ENCODE results near the gene HDAC4. TPM values are rescaled to one million over a fixed set of nuclear protein-coding genes. Genes with fewer than 3 reads are reported as not detected.

HDAC4 gene
- total RNA-seq, 2 experiments from 2014 or later, result 22.6 to 24.5 TPM

DNA sequence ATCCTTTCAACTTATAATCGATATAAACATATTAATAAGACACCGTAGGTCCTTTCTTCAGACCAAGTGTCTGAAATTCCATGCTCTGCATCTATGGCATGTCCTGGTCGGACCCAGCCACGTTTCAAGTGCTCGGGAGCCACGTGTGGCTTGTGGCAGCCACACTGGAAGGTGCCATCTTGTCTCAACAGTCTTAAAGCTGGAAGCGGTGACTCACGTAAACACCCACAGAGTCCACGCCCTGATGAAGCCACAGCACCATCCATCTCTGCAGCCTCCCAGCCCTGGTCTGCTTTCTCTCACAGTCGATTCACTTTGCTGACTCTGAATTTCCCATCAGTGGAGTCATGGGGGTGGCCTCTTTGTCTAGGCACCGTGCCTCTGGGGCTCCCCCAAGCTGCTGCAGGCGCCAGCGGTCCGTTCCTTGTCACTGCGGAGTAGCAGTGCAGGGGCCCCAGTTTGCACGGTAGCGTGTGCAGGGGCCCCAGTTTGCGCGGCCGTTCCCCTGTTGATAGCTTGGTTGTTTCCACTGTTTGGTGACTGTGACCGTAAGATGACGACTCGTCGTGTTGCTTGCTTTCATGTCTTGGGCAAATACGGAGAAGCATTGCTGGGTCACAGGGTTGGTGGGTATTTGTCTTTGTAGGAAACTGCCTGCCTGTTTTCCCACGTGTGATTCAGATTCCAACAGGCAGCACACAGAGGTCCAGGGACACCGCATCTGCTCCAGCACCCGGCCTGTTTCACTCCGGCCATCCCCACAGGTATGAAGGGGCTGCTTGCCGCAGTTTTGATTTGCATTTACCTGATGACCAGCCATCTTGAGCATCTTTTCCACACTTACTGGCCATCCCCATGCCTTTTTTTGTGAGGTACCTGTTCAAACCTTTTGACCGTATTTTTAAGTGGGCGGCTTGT lies 240.3 kb downstream of the HDAC4 start:
- no peaks in the 10 kb centered on the region for H3K27me3 Mint-ChIP-seq
- no peak for ATAC-seq

DNA sequence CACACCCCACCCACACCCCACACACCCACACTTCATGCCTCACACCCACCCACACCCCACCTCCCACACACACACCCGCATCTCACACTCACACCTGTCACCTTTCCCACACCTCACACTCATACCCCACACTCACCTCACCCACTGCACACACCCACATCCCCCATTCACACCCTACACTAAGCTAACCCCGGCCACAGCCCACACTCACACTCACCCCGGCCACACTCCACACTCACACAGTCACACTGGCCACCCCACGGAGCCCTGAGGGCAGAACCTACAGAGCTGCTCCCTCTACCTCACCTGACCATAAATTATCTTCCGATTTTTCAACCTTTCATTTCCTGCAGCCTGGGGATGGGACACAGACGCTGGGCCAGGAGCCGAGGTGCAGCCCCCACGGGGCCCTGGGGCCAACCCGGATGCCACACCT lies 241.3 kb downstream of the HDAC4 start:
- ATAC-seq (no peak), DNase-seq (no peak)
- H3K27ac Mint-ChIP-seq, result peak overlapping the region; percentile 20
- H3K9me3 Mint-ChIP-seq, result no peaks in the 10 kb centered on the region
- ChIA-PET CTCF (interaction anchor here (0.9 kb wide), 1 partner anchor 16 kb away, joined by 3 read pairs; no protein-coding TSS in a partner anchor), POLR2A (no interaction called here)
- no peaks in the 10 kb centered on the region for H3K27me3 Mint-ChIP-seq
- TF ChIP-seq, protein P1, sequence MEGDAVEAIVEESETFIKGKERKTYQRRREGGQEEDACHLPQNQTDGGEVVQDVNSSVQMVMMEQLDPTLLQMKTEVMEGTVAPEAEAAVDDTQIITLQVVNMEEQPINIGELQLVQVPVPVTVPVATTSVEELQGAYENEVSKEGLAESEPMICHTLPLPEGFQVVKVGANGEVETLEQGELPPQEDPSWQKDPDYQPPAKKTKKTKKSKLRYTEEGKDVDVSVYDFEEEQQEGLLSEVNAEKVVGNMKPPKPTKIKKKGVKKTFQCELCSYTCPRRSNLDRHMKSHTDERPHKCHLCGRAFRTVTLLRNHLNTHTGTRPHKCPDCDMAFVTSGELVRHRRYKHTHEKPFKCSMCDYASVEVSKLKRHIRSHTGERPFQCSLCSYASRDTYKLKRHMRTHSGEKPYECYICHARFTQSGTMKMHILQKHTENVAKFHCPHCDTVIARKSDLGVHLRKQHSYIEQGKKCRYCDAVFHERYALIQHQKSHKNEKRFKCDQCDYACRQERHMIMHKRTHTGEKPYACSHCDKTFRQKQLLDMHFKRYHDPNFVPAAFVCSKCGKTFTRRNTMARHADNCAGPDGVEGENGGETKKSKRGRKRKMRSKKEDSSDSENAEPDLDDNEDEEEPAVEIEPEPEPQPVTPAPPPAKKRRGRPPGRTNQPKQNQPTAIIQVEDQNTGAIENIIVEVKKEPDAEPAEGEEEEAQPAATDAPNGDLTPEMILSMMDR (IDR thresholded peaks at IDR 0.05), result no peak
- intact Hi-C loops (cut with micrococcal nuclease), result no loop called here
- no peak overlapping the region for H3K4me3 Mint-ChIP-seq
- H3K36me3 Mint-ChIP-seq (ENCODE audit: low read depth), result peaks cover 14% of the 10 kb centered on the region
- H3K4me1 Mint-ChIP-seq (ENCODE audit: low read depth), result peaks cover 10% of the 10 kb centered on the region

More for the DNA sequence above, 240.3 kb downstream of the HDAC4 start:
- Mint-ChIP-seq H3K36me3 (ENCODE audit: low read depth) (peaks cover 10% of the 10 kb centered on the region), H3K9me3 (no peaks in the 10 kb centered on the region), H3K4me3 (no peak overlapping the region), H3K27ac (no peak overlapping the region), H3K4me1 (ENCODE audit: low read depth) (peaks cover 18% of the 10 kb centered on the region)
- ChIA-PET CTCF (interaction anchor here (0.9 kb wide), 1 partner anchor 17 kb away, joined by 3 read pairs; no protein-coding TSS in a partner anchor), POLR2A (interaction anchor here (1.2 kb wide), 1 partner anchor 29 kb away, joined by 3 read pairs; no protein-coding TSS in a partner anchor)
- TF ChIP-seq, protein P1 (IDR thresholded peaks at IDR 0.05), result no peak
- intact Hi-C loops (cut with micrococcal nuclease), result no loop called here
- peak; percentile 25 for DNase-seq

DNA sequence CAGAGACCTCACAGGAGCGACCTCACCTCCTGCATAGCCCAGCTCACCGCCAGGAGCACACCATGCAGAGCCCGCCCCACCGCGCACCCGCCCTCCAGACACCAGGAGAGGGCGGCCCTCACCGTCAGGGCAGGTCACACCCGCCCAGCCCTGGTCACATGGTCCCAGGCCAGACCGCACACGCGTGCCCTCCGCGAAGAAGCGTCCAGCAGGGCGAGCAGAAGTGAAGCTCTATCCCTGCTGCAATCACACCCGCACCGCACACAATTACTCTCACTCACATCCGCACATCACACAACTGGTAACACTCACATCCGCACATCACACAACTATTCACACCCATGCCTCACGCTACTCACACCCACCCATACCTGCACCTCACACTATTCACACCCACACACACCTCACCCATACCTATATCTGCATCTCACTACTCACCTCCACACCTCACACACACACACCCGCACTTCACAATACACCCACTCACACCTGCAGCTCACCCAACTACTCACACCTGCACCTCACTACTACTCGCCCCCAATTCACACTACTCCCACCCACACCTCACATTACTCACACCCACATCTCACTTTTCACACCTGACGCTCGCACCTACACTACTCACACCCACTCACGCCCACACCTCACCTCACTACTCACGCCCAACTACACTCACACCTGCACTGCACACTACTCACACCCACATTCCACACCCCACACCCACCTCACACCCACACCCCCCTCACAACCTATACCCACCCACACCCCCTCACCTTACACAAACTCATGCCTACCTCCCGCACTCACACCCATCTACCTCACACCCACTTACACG lies 242.0 kb downstream of the HDAC4 start:
- H3K27me3 Mint-ChIP-seq, result no peaks in the 10 kb centered on the region
- H3K4me1 Mint-ChIP-seq (ENCODE audit: low read depth), result peaks cover 3% of the 10 kb centered on the region
- peaks cover 20% of the 10 kb centered on the region for H3K36me3 Mint-ChIP-seq (ENCODE audit: low read depth)
- no peak overlapping the region for H3K4me3 Mint-ChIP-seq
- intact Hi-C loops (cut with micrococcal nuclease), result no loop called here
- TF ChIP-seq, protein P1 (IDR thresholded peaks at IDR 0.05), result no peak
- ATAC-seq, result peak; percentile 34
- DNase-seq, result no peak
- CTCF ChIA-PET, result interaction anchor here (1.2 kb wide), 1 partner anchor 15 kb away, joined by 3 read pairs; no protein-coding TSS in a partner anchor
- no peak overlapping the region for H3K27ac Mint-ChIP-seq
- H3K9me3 Mint-ChIP-seq, result no peaks in the 10 kb centered on the region
- POLR2A ChIA-PET, result no interaction called here

DNA sequence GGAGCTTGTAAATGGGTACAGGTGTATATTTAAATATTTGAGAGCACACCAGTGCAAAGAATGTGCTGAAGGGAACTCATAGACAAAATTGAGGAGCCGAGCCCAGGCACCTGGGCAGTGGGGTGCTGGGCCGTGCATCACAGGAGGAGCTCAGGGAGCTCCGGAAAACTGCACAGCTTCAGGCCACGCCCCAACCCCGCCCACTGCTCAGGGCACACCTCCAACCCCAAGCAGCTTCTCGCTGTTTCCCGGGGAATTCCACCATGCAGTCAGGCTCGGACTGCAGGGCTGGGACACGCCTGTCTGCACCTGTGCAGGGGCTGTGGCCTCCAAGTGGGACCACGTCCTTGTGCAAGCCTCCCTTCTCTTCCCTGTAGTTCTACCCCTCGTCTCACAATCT lies 243.0 kb downstream of the HDAC4 start:
- no peaks in the 10 kb centered on the region for H3K9me3 Mint-ChIP-seq
- POLR2A ChIA-PET, result interaction anchor here (0.6 kb wide), 1 partner anchor 110 kb away, joined by 3 read pairs; no protein-coding TSS in a partner anchor
- H3K36me3 Mint-ChIP-seq (ENCODE audit: low read depth), result peaks cover 26% of the 10 kb centered on the region
- H3K27ac Mint-ChIP-seq, result no peak overlapping the region
- ATAC-seq (no peak), DNase-seq (no peak)
- TF ChIP-seq, protein P1 (IDR thresholded peaks at IDR 0.05), result no peak
- H3K4me3 Mint-ChIP-seq, result no peak overlapping the region
- H3K27me3 Mint-ChIP-seq, result no peaks in the 10 kb centered on the region
- H3K4me1 Mint-ChIP-seq (ENCODE audit: low read depth), result peaks cover 2% of the 10 kb centered on the region
- intact Hi-C loops (cut with micrococcal nuclease), result no loop called here
- CTCF ChIA-PET, result interaction anchor here (1.2 kb wide), 1 partner anchor 14 kb away, joined by 3 read pairs; no protein-coding TSS in a partner anchor

Measured in activated CD8-positive, alpha-beta T cell treated with anti-CD3 and anti-CD28 coated beads for 36 hours (primary cell).